ENCODE results near the gene PELO.

PELO gene

DNA sequence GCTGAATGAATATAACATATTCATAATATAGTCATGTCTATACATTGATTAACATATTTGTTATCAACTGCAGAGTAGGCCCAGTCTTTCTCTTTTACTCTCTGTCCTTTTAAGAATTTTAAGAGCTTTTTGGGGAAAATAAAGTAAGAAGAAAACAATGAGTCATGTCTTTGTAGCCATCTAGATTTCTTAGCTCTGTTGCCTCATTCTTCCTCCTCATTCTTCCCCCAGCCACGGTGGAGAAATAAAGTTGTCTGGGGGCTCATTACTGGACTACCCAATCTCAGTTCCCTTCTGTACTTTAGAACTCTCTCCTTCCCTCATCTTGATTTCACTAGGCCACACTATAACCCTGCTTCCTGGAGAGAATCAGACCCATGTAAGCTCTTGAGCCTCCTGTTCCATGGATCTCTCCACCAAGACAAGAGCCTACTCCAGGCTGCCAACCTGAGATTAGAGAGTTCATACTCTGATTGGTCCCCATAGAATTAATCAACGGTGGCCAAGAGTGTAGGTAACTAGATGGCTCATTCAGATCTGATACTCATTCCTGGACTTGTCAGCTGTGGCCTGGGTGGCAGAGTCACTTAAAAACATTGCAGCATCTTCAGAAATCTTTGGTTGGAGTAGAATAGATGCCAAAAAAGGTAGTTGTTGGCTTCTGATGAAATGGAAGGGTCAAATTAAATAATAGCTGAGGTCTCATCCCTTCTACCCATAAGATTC, 44.2 kb downstream of the PELO start:
- no peak for DNase-seq (ENCODE audit: low spot score)

DNA sequence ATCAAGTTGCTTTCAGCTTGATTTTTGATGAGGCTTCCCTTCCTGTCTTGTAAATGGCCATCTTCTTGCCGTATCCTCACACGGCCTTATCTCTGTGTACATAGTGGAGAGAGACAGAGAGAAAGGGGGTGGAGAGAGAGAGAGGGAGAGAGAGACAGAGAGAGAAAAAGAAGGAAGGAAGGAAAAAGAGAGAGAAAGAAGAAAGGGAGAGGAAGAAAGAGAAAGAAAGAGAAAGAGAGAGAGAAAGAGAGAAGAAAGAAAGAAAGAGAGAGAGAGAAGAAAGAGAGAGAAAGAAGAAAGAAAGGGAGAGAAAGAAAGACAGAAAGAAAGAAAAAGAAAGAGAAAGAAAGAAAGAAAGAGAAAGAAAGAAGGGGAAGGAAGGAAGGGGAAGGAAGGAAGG, 46.6 kb downstream of the PELO start:
- DNase-seq (ENCODE audit: low spot score), result no peak

DNA sequence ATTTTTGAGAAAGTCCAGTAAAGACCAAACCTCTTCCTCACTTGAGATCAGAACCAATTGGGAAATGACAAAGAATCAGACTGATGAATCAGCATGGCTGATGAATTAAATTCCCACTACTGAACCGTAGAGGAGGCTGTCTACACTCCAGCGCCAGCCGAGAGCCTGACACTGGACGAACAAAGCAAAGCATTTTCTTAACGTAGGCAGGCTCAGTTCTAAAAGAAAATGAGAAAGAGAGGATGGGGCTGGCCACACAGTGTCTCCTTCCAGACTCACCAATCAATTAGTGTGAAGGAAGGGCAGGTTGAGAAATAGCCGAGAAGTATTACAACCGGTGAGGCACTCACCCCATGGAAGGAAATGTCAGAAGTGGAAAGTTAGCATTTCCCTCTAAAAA, 49.4 kb downstream of the PELO start:
- no peak for DNase-seq (ENCODE audit: low spot score)

All from hematopoietic multipotent progenitor cell treated with erythropoietin and hydrocortisone succinate and interleukin-3 and kit ligand, for 15 days (in vitro differentiated cells).